ENCODE data around the gene ANP32E. TPM values are rescaled to one million over a fixed set of nuclear protein-coding genes. Genes with fewer than 3 reads are reported as not detected.

The ANP32E gene
- total RNA-seq, 4 donors from 2014 or later, result 15.1 to 44.9 (median 24.9) TPM

- ATAC-seq (no peak), DNase-seq (no peak)
- no peaks in the 10 kb centered on the region for H3K27me3 ChIP-seq
- H3K36me3 ChIP-seq, result peaks cover 0 to 2% of the 10 kb centered on the region in 2 donors
- intact Hi-C loops (cut with DNase I; ENCODE audit: low total_unique reads), result no loop called here
- H3K4me1 ChIP-seq, result peaks cover 32 to 48% of the 10 kb centered on the region in 2 donors
- no peak for TF ChIP-seq CTCF (IDR thresholded peaks at IDR 0.05 in 4 of 5, conservative IDR thresholded peaks at IDR 0.05 in 1 of 5)
- TF ChIP-seq POLR2A (IDR thresholded peaks at IDR 0.05), result no peak
- H3K27ac ChIP-seq, result peak overlapping the region; percentile 22 to 76 (median 66)
- no peaks in the 10 kb centered on the region for H3K9me3 ChIP-seq
- no peak overlapping the region for H3K4me3 ChIP-seq
- in situ Hi-C loops (cut with MboI; ENCODE audit: low sequenced_read_pairs in 4 of 4), result no loop called here
These were observed 23.3 kb upstream of the ANP32E start for GRCh38 chr1:150259217-150259616.

- no peaks in the 10 kb centered on the region for H3K9me3 ChIP-seq
- in situ Hi-C loops (cut with MboI; ENCODE audit: low sequenced_read_pairs in 4 of 4) (no loop called here), intact Hi-C loops (cut with DNase I; ENCODE audit: low total_unique reads) (loop anchor here (2.0 kb wide), 1 partner anchor 65 kb away; no protein-coding TSS in a partner anchor)
- no peaks in the 10 kb centered on the region for H3K36me3 ChIP-seq
- peak within 1 kb of the TSS in 2 of 4 donors; percentile 10 to 14 for H3K4me3 ChIP-seq
- no peak for TF ChIP-seq POLR2A (IDR thresholded peaks at IDR 0.05)
- TF ChIP-seq CTCF (IDR thresholded peaks at IDR 0.05 in 4 of 5, conservative IDR thresholded peaks at IDR 0.05 in 1 of 5), result no peak
- H3K27ac ChIP-seq, result peak within 1 kb of the TSS; percentile 64 to 78 (median 72)
- DNase-seq, result peak in 1 of 2 donors; percentile 49
- H3K27me3 ChIP-seq, result no peaks in the 10 kb centered on the region
- ATAC-seq, result peak in 1 of 2 donors; percentile 35
- H3K4me1 ChIP-seq, result peaks cover 32 to 48% of the 10 kb centered on the region in 2 donors
These were observed 22.0 kb upstream of the ANP32E start, which contains the start of gene CA14 for GRCh38 chr1:150257624-150258585. Gene CA14, plus strand, starts transcription at chr1:150257774. Its CDS starts 355 bp downstream, at chr1:150258129.

- peaks cover 32 to 48% of the 10 kb centered on the region in 2 donors for H3K4me1 ChIP-seq
- no peaks in the 10 kb centered on the region for H3K27me3 ChIP-seq
- no peaks in the 10 kb centered on the region for H3K36me3 ChIP-seq
- in situ Hi-C loops (cut with MboI; ENCODE audit: low sequenced_read_pairs in 4 of 4) (no loop called here), intact Hi-C loops (cut with DNase I; ENCODE audit: low total_unique reads) (loop anchor here (1.0 to 2.0 kb wide), 3 partner anchors 13 to 66 kb away; partner anchors contain the start of gene APH1A)
- H3K27ac ChIP-seq, result peak overlapping the region; percentile 50 to 78 (median 72)
- TF ChIP-seq POLR2A (IDR thresholded peaks at IDR 0.05), result no peak
- TF ChIP-seq CTCF (IDR thresholded peaks at IDR 0.05 in 4 of 5, conservative IDR thresholded peaks at IDR 0.05 in 1 of 5), result no peak
- DNase-seq (peak in 1 of 2 donors; percentile 8), ATAC-seq (peak in 1 of 2 donors; percentile 12)
- no peak overlapping the region for H3K4me3 ChIP-seq
- H3K9me3 ChIP-seq, result no peaks in the 10 kb centered on the region
These were observed 20.8 kb upstream of the ANP32E start for GRCh38 chr1:150256554-150257341.

GRCh38 chr1:150256198-150256553 lies 20.3 kb upstream of the ANP32E start:
- Histone ChIP-seq H3K27ac (peak overlapping the region; percentile 50 to 78 (median 72)), H3K27me3 (no peaks in the 10 kb centered on the region), H3K4me3 (peak overlapping the region in 3 of 4 donors; percentile 4 to 44 (median 42)), H3K4me1 (peaks cover 32 to 48% of the 10 kb centered on the region in 2 donors), H3K9me3 (no peaks in the 10 kb centered on the region), H3K36me3 (no peaks in the 10 kb centered on the region)
- in situ Hi-C loops (cut with MboI; ENCODE audit: low sequenced_read_pairs in 4 of 4), result no loop called here
- intact Hi-C loops (cut with DNase I; ENCODE audit: low total_unique reads), result loop anchor here (1.0 to 2.0 kb wide), 3 partner anchors 13 to 67 kb away; partner anchors contain the start of gene APH1A
- DNase-seq (no peak), ATAC-seq (peak in 1 of 2 donors; percentile 4)
- TF ChIP-seq CTCF (IDR thresholded peaks at IDR 0.05 in 4 of 5, conservative IDR thresholded peaks at IDR 0.05 in 1 of 5), result no peak
- TF ChIP-seq POLR2A (IDR thresholded peaks at IDR 0.05), result no peak
